ENCODE data around the gene LRRC38.

LRRC38 gene

DNA sequence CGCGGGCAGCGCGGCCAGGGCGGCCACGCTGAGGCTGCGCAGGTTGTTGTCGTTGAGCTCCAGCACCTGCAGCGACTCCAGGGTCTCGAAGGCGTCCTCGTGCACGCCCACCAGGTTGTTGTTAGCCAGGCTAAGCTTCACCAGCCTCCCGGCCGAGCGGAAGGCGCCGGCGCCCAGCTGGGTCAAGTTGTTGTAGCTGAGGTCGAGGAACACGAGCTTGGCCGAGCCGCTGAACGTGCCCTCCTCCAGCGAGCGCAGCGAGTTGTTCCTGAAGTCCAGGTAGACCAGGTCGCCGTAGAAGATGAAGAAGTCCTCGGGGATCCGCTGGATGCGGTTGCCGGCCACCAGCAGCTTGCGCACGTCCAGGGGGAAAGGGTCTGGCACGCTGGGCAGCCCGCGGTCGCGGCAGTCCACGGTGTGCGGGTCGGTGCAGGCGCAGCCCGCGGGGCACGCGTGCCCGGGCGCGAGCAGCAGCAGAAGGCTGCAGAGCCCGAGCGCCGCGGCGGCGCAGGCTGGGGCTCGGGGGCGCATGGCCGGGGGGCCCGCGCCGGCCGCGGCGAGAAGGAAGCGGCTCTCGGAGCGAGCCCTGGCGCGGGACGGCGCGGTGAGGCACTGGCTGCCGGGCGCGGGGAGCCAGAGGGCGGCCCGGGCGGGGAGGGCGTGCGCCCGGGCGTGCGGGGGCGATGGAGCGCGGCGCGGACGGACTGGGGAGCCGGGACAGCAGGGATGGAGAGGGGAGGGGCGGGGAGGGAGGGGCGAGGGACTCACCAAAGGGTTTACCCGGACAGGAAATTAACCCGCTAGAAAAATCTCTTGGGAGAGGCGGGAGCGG lies 524 bp downstream of the LRRC38 start:
- peak overlapping the region; percentile 65 to 75 (median 69) for H3K4me3 Mint-ChIP-seq
- no peak overlapping the region for H3K27ac Mint-ChIP-seq
- no peaks in the 10 kb centered on the region for H3K36me3 Mint-ChIP-seq (ENCODE audit: low read depth)

DNA sequence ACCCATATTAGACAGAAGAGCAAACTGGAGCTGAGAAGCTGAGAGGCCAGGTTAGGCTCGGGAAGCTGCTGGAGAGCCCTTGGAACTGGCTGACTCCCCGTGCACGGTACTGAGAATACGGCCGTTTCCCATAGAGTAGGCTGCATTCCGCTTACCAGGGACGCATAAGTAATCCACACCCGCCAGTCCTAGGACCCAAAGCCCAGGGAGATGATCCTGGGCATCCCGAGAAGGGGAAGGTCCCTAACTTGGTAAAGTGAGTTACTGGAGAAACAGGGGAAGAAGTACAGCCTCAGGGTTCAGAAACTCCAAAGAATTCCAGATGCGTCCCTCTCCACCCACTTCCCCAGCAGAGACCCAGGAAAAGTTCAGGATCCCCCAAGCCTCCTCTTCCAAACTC lies 1.3 kb downstream of the LRRC38 start:
- peaks cover 93% of the 10 kb centered on the region for H3K27me3 Mint-ChIP-seq (ENCODE audit: low read depth)
- H3K4me3 Mint-ChIP-seq: peak overlapping the region; percentile 63 to 85 (median 80)
- TF ChIP-seq, protein P1, sequence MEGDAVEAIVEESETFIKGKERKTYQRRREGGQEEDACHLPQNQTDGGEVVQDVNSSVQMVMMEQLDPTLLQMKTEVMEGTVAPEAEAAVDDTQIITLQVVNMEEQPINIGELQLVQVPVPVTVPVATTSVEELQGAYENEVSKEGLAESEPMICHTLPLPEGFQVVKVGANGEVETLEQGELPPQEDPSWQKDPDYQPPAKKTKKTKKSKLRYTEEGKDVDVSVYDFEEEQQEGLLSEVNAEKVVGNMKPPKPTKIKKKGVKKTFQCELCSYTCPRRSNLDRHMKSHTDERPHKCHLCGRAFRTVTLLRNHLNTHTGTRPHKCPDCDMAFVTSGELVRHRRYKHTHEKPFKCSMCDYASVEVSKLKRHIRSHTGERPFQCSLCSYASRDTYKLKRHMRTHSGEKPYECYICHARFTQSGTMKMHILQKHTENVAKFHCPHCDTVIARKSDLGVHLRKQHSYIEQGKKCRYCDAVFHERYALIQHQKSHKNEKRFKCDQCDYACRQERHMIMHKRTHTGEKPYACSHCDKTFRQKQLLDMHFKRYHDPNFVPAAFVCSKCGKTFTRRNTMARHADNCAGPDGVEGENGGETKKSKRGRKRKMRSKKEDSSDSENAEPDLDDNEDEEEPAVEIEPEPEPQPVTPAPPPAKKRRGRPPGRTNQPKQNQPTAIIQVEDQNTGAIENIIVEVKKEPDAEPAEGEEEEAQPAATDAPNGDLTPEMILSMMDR (IDR thresholded peaks at IDR 0.05; ENCODE audit: unreplicated experiment in 3 of 3): no peak
- H3K36me3 Mint-ChIP-seq (ENCODE audit: low read depth): no peaks in the 10 kb centered on the region
- H3K27ac Mint-ChIP-seq: no peak overlapping the region
- H3K9me3 Mint-ChIP-seq: no peaks in the 10 kb centered on the region
- peaks cover 33% of the 10 kb centered on the region for H3K4me1 Mint-ChIP-seq

More for the DNA sequence above, 524 bp downstream of the LRRC38 start:
- TF ChIP-seq, protein P1 (IDR thresholded peaks at IDR 0.05; ENCODE audit: unreplicated experiment in 3 of 3): no peak
- no peaks in the 10 kb centered on the region for H3K9me3 Mint-ChIP-seq
- H3K4me1 Mint-ChIP-seq: peaks cover 33% of the 10 kb centered on the region
- H3K27me3 Mint-ChIP-seq (ENCODE audit: low read depth): peaks cover 95% of the 10 kb centered on the region

DNA sequence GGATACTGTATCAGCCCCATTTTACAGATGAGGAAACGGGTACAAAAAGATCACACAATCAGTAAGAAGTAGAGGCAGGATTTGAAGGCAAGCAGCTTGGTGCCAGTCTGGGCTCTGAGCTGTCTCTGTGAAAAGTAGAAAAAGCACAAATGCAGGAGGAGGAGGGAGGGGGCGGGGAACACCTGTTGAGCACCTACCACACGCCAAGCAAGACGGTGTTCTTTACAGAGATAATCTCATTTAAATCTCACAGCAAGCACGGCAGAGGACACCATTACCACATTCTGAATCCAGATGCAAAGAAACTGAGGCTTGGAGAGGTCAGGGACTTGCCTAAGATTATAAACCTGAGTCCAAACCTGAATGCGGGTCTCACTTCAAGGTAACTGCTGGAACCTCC lies 3.3 kb downstream of the LRRC38 start:
- Mint-ChIP-seq H3K36me3 (ENCODE audit: low read depth) (no peaks in the 10 kb centered on the region), H3K27me3 (ENCODE audit: low read depth) (peaks cover 87% of the 10 kb centered on the region), H3K4me3 (no peak overlapping the region), H3K4me1 (peaks cover 18% of the 10 kb centered on the region), H3K9me3 (no peaks in the 10 kb centered on the region), H3K27ac (no peak overlapping the region)
- TF ChIP-seq, protein P1 (IDR thresholded peaks at IDR 0.05; ENCODE audit: unreplicated experiment in 3 of 3): no peak

DNA sequence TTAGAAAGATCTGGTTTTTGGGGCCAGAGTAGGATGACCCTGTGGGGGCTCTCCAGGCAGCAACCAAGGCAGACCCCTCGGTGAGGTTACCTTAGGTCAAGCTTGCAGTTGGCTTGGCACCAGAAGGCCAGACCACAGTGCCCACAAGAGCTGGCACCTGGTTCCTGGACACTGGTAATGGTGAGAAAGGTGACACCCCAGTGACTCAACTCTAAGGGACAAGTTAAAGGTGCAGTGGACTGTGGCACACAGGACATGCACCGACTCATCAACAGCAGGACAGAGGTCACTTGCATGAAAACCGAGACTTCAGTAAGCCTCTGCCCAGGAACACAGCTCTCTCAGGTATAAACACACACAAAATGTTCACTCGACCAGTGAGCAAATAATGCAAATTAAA lies 6.7 kb downstream of the LRRC38 start:
- Mint-ChIP-seq H3K27ac (no peak overlapping the region), H3K27me3 (ENCODE audit: low read depth) (peaks cover 78% of the 10 kb centered on the region), H3K36me3 (ENCODE audit: low read depth) (no peaks in the 10 kb centered on the region)

DNA sequence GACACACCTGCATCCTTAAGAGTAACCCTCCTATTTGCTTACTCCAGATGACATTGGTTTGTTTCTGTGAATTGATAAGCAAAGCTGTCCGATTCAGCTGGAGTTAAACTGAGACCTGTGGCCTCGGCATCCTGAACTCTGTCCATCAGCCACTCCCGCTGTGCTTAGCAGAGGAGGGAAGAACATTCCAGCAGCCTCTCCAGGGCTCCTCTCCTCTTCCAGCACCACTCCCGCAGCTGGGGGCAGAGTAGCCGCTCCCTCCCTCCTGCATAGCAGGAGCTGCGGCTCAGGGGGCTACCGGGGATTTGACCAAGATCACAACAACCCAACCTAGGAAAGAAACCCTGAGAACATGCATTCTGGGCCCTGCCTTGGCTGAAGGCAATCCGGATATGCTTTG lies 8.8 kb downstream of the LRRC38 start:
- no peaks in the 10 kb centered on the region for H3K4me1 Mint-ChIP-seq
- H3K9me3 Mint-ChIP-seq: no peaks in the 10 kb centered on the region
- no peaks in the 10 kb centered on the region for H3K36me3 Mint-ChIP-seq (ENCODE audit: low read depth)
- H3K4me3 Mint-ChIP-seq: no peak overlapping the region
- TF ChIP-seq, protein P1 (IDR thresholded peaks at IDR 0.05; ENCODE audit: unreplicated experiment in 3 of 3): no peak
- H3K27me3 Mint-ChIP-seq (ENCODE audit: low read depth): peaks cover 66% of the 10 kb centered on the region
- H3K27ac Mint-ChIP-seq: no peak overlapping the region

More for the DNA sequence above, 6.7 kb downstream of the LRRC38 start:
- Mint-ChIP-seq H3K4me1 (peaks cover under 1% of the 10 kb centered on the region), H3K9me3 (no peaks in the 10 kb centered on the region), H3K4me3 (no peak overlapping the region)
- TF ChIP-seq, protein P1 (IDR thresholded peaks at IDR 0.05; ENCODE audit: unreplicated experiment in 3 of 3): no peak

DNA sequence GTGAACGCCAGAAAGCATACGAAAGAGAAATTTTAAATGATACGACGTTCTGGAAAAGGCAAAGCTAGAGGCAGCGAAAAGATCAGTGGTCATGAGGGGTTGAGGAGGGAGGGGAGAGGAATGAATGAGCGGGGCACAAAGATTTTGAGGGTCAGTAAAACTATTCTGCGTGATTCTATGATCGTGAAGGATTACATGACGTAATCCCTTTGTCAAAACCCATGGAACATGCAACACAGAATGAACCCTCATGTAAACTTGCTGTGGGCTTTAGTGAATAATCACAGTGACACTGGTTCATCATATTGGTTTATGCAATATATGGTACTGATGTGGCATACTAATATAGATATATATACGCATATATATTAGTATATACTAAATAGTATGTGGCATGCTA lies 13.0 kb downstream of the LRRC38 start:
- Mint-ChIP-seq H3K4me1 (no peaks in the 10 kb centered on the region), H3K27me3 (ENCODE audit: low read depth) (peaks cover 59% of the 10 kb centered on the region), H3K36me3 (ENCODE audit: low read depth) (no peaks in the 10 kb centered on the region), H3K4me3 (no peak overlapping the region), H3K9me3 (no peaks in the 10 kb centered on the region), H3K27ac (no peak overlapping the region)
- TF ChIP-seq, protein P1 (IDR thresholded peaks at IDR 0.05; ENCODE audit: unreplicated experiment in 3 of 3): no peak

All from nephron (organoid).